H1 (cell line): ENCODE results near the gene AGBL4. TPM values are rescaled to one million over a fixed set of nuclear protein-coding genes. Genes with fewer than 3 reads are reported as not detected.

Experiments
- KDM5A ChIP-seq: fragments of 200-600 bp; IDR thresholded peaks from 2 replicates; pipeline ENCODE4 v1.7.1; 2012; ENCODE audit warnings: mild to moderate bottlenecking, low read length, inconsistent platforms, mixed read lengths
- NRF1 ChIP-seq: IDR thresholded peaks from 2 replicates; pipeline ENCODE4 v1.6.1; 2011; ENCODE audit warnings: mild to moderate bottlenecking, low read depth, low read length, improper control_type of control experiment
- RFX5 ChIP-seq: IDR thresholded peaks from 2 replicates; pipeline ENCODE4 v1.6.1; 2011; ENCODE audit warnings: low read depth, low read length, improper control_type of control experiment, borderline replicate concordance
- SP1 ChIP-seq: IDR thresholded peaks from 2 replicates; pipeline ENCODE4 v1.6.1; 2011; ENCODE audit warnings: low read depth, low read length
- SP2 ChIP-seq: IDR thresholded peaks from 2 replicates; pipeline ENCODE4 v1.6.1; 2012; ENCODE audit warnings: mild to moderate bottlenecking, low read length, inconsistent platforms
- SRF ChIP-seq: IDR thresholded peaks from 2 replicates; pipeline ENCODE4 v1.6.1; 2011; ENCODE audit warnings: mild to moderate bottlenecking, low read depth, low read length, moderate library complexity
- polyA plus RNA-seq, 7 experiments: library from polyadenylated mRNA; depleted of rRNA in 3 of 7; stranded (reverse) in 5 of 7; unstranded in 2 of 7; fragments of >200 nt in 5 of 7; fragments of 200-250 nt in 2 of 7; gene quantifications; 1 replicate in 5 of 7; 2 replicates in 1 of 7; 4 replicates in 1 of 7; pipeline versions ENCODE4 v1.2.1 to v1.2.3, GENCODE V29; 2011 to 2013; ENCODE audit warnings: missing spikeins in 2 of 7, mixed read lengths in 2 of 7
- total RNA-seq: library from RNA; stranded (reverse); fragmentation: NEBNext Ultra II Directional; extraction: Animal tissue kit (Norgen Biotek cat#: 25700); gene quantifications from 2 replicates; pipeline ENCODE4 v1.2.1, GENCODE V29; 2021
- TF ChIP-seq, protein P1 (sequence below): fragments of 300-600 bp; sonication (generic); IDR thresholded peaks from 2 replicates; pipeline ENCODE4 v1.7.1; 2012; ENCODE audit warnings: low read length, moderate library complexity, mild to moderate bottlenecking, inconsistent platforms; ENCODE audit not compliant: insufficient replicate concordance
- TF ChIP-seq, protein P2 (sequence below): IDR thresholded peaks from 2 replicates; pipeline ENCODE4 v1.6.1; 2011; ENCODE audit warnings: low read length, improper control_type of control experiment
- TF ChIP-seq, protein P3 (sequence below), 3 experiments: IDR thresholded peaks; 1 replicate in 2 of 3; 2 replicates in 1 of 3; pipeline versions ENCODE4 v1.5.1 to v1.6.1; 2011; ENCODE audit warnings: low read length in 3 of 3, mild to moderate bottlenecking in 3 of 3, inconsistent platforms in 2 of 3, low read depth in 1 of 3, moderate library complexity in 1 of 3; ENCODE audit not compliant: insufficient read depth in 1 of 3; ENCODE audit errors: control extremely low read depth in 1 of 3

The AGBL4 gene
- total and polyA plus RNA-seq, 2 of the 8 experiments (the other 6 are each of a cell fraction or from before 2014, with no cell fraction given) = 0.41 to 0.45 TPM

DNA sequence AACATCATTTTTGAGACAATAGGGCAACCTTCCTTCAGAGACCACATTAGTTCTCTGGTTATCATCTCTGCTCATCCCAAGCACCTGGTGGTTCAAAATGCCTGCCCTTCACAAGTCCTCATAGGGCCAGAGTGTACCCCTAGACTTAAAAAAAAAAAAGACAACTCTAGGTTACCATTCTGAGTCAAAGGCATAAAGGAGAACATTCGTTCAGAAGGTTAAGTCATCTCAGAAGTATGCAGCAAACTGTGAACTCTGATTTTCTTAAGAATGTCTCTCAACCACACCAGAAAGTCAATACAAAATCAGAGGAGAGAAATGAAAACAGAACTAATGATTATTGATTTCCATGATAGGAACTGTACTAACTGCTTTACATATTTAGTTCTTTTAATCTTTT lies 1237.9 kb downstream of the AGBL4 start (continued):
- TF ChIP-seq, protein P1, sequence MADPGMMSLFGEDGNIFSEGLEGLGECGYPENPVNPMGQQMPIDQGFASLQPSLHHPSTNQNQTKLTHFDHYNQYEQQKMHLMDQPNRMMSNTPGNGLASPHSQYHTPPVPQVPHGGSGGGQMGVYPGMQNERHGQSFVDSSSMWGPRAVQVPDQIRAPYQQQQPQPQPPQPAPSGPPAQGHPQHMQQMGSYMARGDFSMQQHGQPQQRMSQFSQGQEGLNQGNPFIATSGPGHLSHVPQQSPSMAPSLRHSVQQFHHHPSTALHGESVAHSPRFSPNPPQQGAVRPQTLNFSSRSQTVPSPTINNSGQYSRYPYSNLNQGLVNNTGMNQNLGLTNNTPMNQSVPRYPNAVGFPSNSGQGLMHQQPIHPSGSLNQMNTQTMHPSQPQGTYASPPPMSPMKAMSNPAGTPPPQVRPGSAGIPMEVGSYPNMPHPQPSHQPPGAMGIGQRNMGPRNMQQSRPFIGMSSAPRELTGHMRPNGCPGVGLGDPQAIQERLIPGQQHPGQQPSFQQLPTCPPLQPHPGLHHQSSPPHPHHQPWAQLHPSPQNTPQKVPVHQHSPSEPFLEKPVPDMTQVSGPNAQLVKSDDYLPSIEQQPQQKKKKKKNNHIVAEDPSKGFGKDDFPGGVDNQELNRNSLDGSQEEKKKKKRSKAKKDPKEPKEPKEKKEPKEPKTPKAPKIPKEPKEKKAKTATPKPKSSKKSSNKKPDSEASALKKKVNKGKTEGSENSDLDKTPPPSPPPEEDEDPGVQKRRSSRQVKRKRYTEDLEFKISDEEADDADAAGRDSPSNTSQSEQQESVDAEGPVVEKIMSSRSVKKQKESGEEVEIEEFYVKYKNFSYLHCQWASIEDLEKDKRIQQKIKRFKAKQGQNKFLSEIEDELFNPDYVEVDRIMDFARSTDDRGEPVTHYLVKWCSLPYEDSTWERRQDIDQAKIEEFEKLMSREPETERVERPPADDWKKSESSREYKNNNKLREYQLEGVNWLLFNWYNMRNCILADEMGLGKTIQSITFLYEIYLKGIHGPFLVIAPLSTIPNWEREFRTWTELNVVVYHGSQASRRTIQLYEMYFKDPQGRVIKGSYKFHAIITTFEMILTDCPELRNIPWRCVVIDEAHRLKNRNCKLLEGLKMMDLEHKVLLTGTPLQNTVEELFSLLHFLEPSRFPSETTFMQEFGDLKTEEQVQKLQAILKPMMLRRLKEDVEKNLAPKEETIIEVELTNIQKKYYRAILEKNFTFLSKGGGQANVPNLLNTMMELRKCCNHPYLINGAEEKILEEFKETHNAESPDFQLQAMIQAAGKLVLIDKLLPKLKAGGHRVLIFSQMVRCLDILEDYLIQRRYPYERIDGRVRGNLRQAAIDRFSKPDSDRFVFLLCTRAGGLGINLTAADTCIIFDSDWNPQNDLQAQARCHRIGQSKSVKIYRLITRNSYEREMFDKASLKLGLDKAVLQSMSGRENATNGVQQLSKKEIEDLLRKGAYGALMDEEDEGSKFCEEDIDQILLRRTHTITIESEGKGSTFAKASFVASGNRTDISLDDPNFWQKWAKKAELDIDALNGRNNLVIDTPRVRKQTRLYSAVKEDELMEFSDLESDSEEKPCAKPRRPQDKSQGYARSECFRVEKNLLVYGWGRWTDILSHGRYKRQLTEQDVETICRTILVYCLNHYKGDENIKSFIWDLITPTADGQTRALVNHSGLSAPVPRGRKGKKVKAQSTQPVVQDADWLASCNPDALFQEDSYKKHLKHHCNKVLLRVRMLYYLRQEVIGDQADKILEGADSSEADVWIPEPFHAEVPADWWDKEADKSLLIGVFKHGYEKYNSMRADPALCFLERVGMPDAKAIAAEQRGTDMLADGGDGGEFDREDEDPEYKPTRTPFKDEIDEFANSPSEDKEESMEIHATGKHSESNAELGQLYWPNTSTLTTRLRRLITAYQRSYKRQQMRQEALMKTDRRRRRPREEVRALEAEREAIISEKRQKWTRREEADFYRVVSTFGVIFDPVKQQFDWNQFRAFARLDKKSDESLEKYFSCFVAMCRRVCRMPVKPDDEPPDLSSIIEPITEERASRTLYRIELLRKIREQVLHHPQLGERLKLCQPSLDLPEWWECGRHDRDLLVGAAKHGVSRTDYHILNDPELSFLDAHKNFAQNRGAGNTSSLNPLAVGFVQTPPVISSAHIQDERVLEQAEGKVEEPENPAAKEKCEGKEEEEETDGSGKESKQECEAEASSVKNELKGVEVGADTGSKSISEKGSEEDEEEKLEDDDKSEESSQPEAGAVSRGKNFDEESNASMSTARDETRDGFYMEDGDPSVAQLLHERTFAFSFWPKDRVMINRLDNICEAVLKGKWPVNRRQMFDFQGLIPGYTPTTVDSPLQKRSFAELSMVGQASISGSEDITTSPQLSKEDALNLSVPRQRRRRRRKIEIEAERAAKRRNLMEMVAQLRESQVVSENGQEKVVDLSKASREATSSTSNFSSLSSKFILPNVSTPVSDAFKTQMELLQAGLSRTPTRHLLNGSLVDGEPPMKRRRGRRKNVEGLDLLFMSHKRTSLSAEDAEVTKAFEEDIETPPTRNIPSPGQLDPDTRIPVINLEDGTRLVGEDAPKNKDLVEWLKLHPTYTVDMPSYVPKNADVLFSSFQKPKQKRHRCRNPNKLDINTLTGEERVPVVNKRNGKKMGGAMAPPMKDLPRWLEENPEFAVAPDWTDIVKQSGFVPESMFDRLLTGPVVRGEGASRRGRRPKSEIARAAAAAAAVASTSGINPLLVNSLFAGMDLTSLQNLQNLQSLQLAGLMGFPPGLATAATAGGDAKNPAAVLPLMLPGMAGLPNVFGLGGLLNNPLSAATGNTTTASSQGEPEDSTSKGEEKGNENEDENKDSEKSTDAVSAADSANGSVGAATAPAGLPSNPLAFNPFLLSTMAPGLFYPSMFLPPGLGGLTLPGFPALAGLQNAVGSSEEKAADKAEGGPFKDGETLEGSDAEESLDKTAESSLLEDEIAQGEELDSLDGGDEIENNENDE = no peak
- TF ChIP-seq, protein P2, sequence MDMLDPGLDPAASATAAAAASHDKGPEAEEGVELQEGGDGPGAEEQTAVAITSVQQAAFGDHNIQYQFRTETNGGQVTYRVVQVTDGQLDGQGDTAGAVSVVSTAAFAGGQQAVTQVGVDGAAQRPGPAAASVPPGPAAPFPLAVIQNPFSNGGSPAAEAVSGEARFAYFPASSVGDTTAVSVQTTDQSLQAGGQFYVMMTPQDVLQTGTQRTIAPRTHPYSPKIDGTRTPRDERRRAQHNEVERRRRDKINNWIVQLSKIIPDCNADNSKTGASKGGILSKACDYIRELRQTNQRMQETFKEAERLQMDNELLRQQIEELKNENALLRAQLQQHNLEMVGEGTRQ = no peak
- TF ChIP-seq SP1 (no peak), RFX5 (no peak), SRF (no peak), KDM5A (no peak), SP2 (no peak), NRF1 (no peak)
- TF ChIP-seq, protein P3, sequence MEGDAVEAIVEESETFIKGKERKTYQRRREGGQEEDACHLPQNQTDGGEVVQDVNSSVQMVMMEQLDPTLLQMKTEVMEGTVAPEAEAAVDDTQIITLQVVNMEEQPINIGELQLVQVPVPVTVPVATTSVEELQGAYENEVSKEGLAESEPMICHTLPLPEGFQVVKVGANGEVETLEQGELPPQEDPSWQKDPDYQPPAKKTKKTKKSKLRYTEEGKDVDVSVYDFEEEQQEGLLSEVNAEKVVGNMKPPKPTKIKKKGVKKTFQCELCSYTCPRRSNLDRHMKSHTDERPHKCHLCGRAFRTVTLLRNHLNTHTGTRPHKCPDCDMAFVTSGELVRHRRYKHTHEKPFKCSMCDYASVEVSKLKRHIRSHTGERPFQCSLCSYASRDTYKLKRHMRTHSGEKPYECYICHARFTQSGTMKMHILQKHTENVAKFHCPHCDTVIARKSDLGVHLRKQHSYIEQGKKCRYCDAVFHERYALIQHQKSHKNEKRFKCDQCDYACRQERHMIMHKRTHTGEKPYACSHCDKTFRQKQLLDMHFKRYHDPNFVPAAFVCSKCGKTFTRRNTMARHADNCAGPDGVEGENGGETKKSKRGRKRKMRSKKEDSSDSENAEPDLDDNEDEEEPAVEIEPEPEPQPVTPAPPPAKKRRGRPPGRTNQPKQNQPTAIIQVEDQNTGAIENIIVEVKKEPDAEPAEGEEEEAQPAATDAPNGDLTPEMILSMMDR (IDR thresholded peaks at IDR 0.05; ENCODE audit: control extremely low read depth in 1 of 3, insufficient read depth in 1 of 3, low read depth in 1 of 3, low read length in 3 of 3) = no peak
